ENCODE measurements around the gene DNAAF5. TPM values are rescaled to one million over a fixed set of nuclear protein-coding genes. Genes with fewer than 3 reads are reported as not detected.

Gene DNAAF5
- total RNA-seq, 1 donor from 2014 or later, result 18.1 TPM

GRCh38 chr7:683526-684205, 42.8 kb upstream of the DNAAF5 start:
- Histone ChIP-seq H3K36me3 (peaks cover 11% of the 10 kb centered on the region), H3K4me3 (no peak overlapping the region), H3K27me3 (ENCODE audit: low read depth) (no peaks in the 10 kb centered on the region), H3K9me3 (replicated peaks) (peaks cover 42% of the 10 kb centered on the region), H3K27ac (replicated peaks) (no peak overlapping the region), H3K4me1 (no peaks in the 10 kb centered on the region)
- intact Hi-C loops (cut with micrococcal nuclease), result no loop called here
- no peak for TF ChIP-seq CTCF (IDR thresholded peaks at IDR 0.05; ENCODE audit: borderline replicate concordance)
- DNase-seq, result peak; percentile 4

GRCh38 chr7:684416-684815, 42.1 kb upstream of the DNAAF5 start:
- no peak for DNase-seq
- H3K4me3 ChIP-seq, result no peak overlapping the region
- peaks cover 18% of the 10 kb centered on the region for H3K36me3 ChIP-seq
- H3K27ac ChIP-seq (replicated peaks), result no peak overlapping the region
- peaks cover 50% of the 10 kb centered on the region for H3K9me3 ChIP-seq (replicated peaks)
- no peaks in the 10 kb centered on the region for H3K27me3 ChIP-seq (ENCODE audit: low read depth)
- H3K4me1 ChIP-seq, result no peaks in the 10 kb centered on the region
- intact Hi-C loops (cut with micrococcal nuclease), result no loop called here
- TF ChIP-seq CTCF (IDR thresholded peaks at IDR 0.05; ENCODE audit: borderline replicate concordance), result no peak

GRCh38 chr7:685540-685939, 41.0 kb upstream of the DNAAF5 start:
- Histone ChIP-seq H3K4me1 (no peaks in the 10 kb centered on the region), H3K27ac (replicated peaks) (no peak overlapping the region), H3K27me3 (ENCODE audit: low read depth) (no peaks in the 10 kb centered on the region), H3K4me3 (no peak overlapping the region), H3K36me3 (peaks cover 15% of the 10 kb centered on the region), H3K9me3 (replicated peaks) (peaks cover 53% of the 10 kb centered on the region)
- DNase-seq, result no peak
- intact Hi-C loops (cut with micrococcal nuclease), result no loop called here
- TF ChIP-seq CTCF (IDR thresholded peaks at IDR 0.05; ENCODE audit: borderline replicate concordance), result no peak

- H3K4me3 ChIP-seq, result no peak overlapping the region
- no peak overlapping the region for H3K27ac ChIP-seq (replicated peaks)
- no peaks in the 10 kb centered on the region for H3K27me3 ChIP-seq (ENCODE audit: low read depth)
- H3K36me3 ChIP-seq, result peaks cover 12% of the 10 kb centered on the region
- no peak for DNase-seq
- H3K9me3 ChIP-seq (replicated peaks), result peaks cover 40% of the 10 kb centered on the region
- no peaks in the 10 kb centered on the region for H3K4me1 ChIP-seq
- intact Hi-C loops (cut with micrococcal nuclease), result no loop called here
- TF ChIP-seq CTCF (IDR thresholded peaks at IDR 0.05; ENCODE audit: borderline replicate concordance), result no peak
Measured at GRCh38 chr7:690478-691360, 35.8 kb upstream of the DNAAF5 start.

- Histone ChIP-seq H3K27me3 (ENCODE audit: low read depth) (no peaks in the 10 kb centered on the region), H3K4me3 (no peak overlapping the region), H3K27ac (replicated peaks) (no peak overlapping the region), H3K4me1 (no peaks in the 10 kb centered on the region), H3K36me3 (peaks cover 12% of the 10 kb centered on the region), H3K9me3 (replicated peaks) (peaks cover 32% of the 10 kb centered on the region)
- intact Hi-C loops (cut with micrococcal nuclease), result no loop called here
- no peak for DNase-seq
- no peak for TF ChIP-seq CTCF (IDR thresholded peaks at IDR 0.05; ENCODE audit: borderline replicate concordance)
Measured at GRCh38 chr7:691361-692045, 35.0 kb upstream of the DNAAF5 start.
